ENCODE data around the gene FABP2. TPM values are rescaled to one million over a fixed set of nuclear protein-coding genes. Genes with fewer than 3 reads are reported as not detected.
"Not testable (repeated sequence)": the region's sequence is repeated elsewhere in the genome, so short reads cannot be mapped to it uniquely, and the experiment has no call there.

FABP2 gene
- polyA plus RNA-seq, 1 donor (not counting 4 experiments of a cell fraction or from before 2014, with no cell fraction given): not detected

GRCh38 chr4:119337010-119337409, 15.1 kb upstream of the FABP2 start:
- Histone ChIP-seq H3K9me3 (ENCODE audit: control insufficient read depth, low read depth, low read length) (no peaks in the 10 kb centered on the region), H4K20me1 (ENCODE audit: control insufficient read depth, extremely low read depth, insufficient read depth, low read length) (no peaks in the 10 kb centered on the region), H3K4me3 (ENCODE audit: control insufficient read depth in 2 of 3, extremely low read depth in 1 of 3, insufficient read depth in 2 of 3, low read depth in 1 of 3, low read length in 3 of 3) (no peak overlapping the region), H3K4me2 (ENCODE audit: control insufficient read depth, extremely low read depth, insufficient read depth, low read depth, low read length) (no peak overlapping the region), H3K27me3 (ENCODE audit: control insufficient read depth, extremely low read depth, insufficient read depth, low read length) (no peaks in the 10 kb centered on the region), H2AFZ (ENCODE audit: control insufficient read depth, low read length) (no peak overlapping the region), H3K36me3 (ENCODE audit: control insufficient read depth in 2 of 2, extremely low read depth in 1 of 2, insufficient read depth in 2 of 2, low read length in 2 of 2) (no peaks in the 10 kb centered on the region), H3K9ac (ENCODE audit: control insufficient read depth, extremely low read depth, insufficient read depth, low read length) (no peak overlapping the region), H3K9me1 (ENCODE audit: control insufficient read depth, extremely low read depth, insufficient read depth, low read length) (no peaks in the 10 kb centered on the region), H3K27ac (ENCODE audit: control insufficient read depth, insufficient read depth, low read length) (no peak overlapping the region), H3K79me2 (ENCODE audit: control insufficient read depth, insufficient read depth, low read length) (no peaks in the 10 kb centered on the region), H3K4me1 (ENCODE audit: control insufficient read depth, extremely low read depth, insufficient read depth, low read length) (peaks cover 7% of the 10 kb centered on the region)
- DNase-seq (ENCODE audit: low read depth, low spot score) (no peak), FAIRE-seq (no peak)
- TF ChIP-seq CTCF (optimal IDR thresholded peaks at IDR 0.05 in 1 of 3, IDR thresholded peaks at IDR 0.05 in 1 of 3, conservative IDR thresholded peaks at IDR 0.05 in 1 of 3; ENCODE audit: extremely low read depth in 1 of 3, insufficient read depth in 2 of 3, low read length in 3 of 3): no peak
- TF ChIP-seq EZH2 (IDR thresholded peaks at IDR 0.05; ENCODE audit: low read length): no peak
- dilution Hi-C loops (cut with MboI; ENCODE audit: extremely low pct_ligation_motif_present, low sequenced_read_pairs): no loop called here

- DNase-seq (ENCODE audit: low read depth, low spot score); H3K9ac ChIP-seq (ENCODE audit: control insufficient read depth, extremely low read depth, insufficient read depth, low read length); H3K27ac ChIP-seq (ENCODE audit: control insufficient read depth, insufficient read depth, low read length); H3K4me1 ChIP-seq (ENCODE audit: control insufficient read depth, extremely low read depth, insufficient read depth, low read length); H3K79me2 ChIP-seq (ENCODE audit: control insufficient read depth, insufficient read depth, low read length); H3K9me3 ChIP-seq (ENCODE audit: control insufficient read depth, low read depth, low read length); H3K9me1 ChIP-seq (ENCODE audit: control insufficient read depth, extremely low read depth, insufficient read depth, low read length); H3K27me3 ChIP-seq (ENCODE audit: control insufficient read depth, extremely low read depth, insufficient read depth, low read length); dilution Hi-C loops (cut with MboI; ENCODE audit: extremely low pct_ligation_motif_present, low sequenced_read_pairs); H4K20me1 ChIP-seq (ENCODE audit: control insufficient read depth, extremely low read depth, insufficient read depth, low read length); H3K36me3 ChIP-seq (ENCODE audit: control insufficient read depth in 2 of 2, extremely low read depth in 1 of 2, insufficient read depth in 2 of 2, low read length in 2 of 2); H3K4me3 ChIP-seq (ENCODE audit: control insufficient read depth in 2 of 3, extremely low read depth in 1 of 3, insufficient read depth in 2 of 3, low read depth in 1 of 3, low read length in 3 of 3); H2AFZ ChIP-seq (ENCODE audit: control insufficient read depth, low read length); H3K4me2 ChIP-seq (ENCODE audit: control insufficient read depth, extremely low read depth, insufficient read depth, low read depth, low read length): not testable (repeated sequence)
- peak; percentile 95 for FAIRE-seq
These were observed 14.5 kb upstream of the FABP2 start for GRCh38 chr4:119336332-119336979.

Data from keratinocyte (primary cell).